Skin of body (tissue), 2 donors: ENCODE data around the gene COL10A1. TPM values are rescaled to one million over a fixed set of nuclear protein-coding genes. Genes with fewer than 3 reads are reported as not detected.
"Not testable (repeated sequence)": the region's sequence is repeated elsewhere in the genome, so short reads cannot be mapped to it uniquely, and the experiment has no call there.

ENCODE experiments used
- DNase-seq: peaks from one replicate; lab custom pipeline; 2025; lab: John Stamatoyannopoulos, UW
- total RNA-seq: library from RNA; depleted of rRNA; stranded (reverse); fragments of >200 nt; gene quantifications from one replicate; pipeline ENCODE4 v1.2.3, GENCODE V29; 2014

Gene COL10A1
- total RNA-seq, 1 donor from 2014 or later = 0.10 TPM

GRCh38 chr6:116127771-116128493, 2.0 kb upstream of the COL10A1 start:
- DNase-seq = no peak

GRCh38 chr6:116120430-116120829, 5.5 kb downstream of the COL10A1 start:
- DNase-seq = no peak

DNA sequence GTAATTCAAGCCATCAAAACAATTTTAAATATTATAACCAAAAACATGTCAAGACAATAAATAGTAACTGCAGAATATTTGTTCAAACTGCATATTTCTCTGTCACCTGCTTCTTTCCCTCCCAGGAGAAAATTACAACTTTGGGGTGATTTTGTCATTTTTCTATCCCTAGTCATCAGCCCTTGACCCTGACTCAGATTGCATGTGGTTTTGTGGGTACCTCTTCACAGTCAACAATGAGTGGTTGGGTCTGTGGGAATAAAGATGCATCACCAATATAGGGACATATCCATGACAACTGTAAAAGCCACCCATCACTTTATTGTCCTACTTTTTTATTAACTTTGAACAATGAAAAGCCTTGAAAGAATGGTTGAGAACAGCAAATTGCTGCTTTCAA, 7.3 kb downstream of the COL10A1 start:
- no peak for DNase-seq

GRCh38 chr6:116115781-116116180, 10.2 kb downstream of the COL10A1 start:
- DNase-seq = no peak

GRCh38 chr6:116113386-116113785, 12.5 kb downstream of the COL10A1 start:
- DNase-seq = no peak

- no peak for DNase-seq
Measured at GRCh38 chr6:116111552-116112528, 14.1 kb downstream of the COL10A1 start.

GRCh38 chr6:116108836-116109235, 17.1 kb downstream of the COL10A1 start:
- no peak for DNase-seq

DNA sequence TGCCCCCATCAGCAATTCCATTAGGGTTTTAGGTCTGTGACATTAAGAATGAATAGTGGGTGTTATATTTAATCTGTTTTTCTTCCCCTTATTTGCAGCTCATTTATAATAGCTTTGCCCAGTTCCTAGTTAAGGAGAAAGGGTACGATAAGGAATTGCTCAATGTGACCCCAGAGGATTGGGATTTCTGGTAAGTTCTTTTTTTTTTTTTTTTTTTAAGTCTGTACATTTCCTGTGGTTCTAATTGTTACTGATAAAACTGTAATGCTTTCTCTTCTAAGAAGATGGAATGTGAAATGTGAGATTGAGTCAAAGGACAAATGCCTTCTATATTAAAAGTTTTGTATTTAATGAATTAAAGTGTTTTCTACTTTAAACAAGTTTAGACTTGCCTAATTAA, 19.8 kb downstream of the COL10A1 start:
- no peak for DNase-seq

DNA sequence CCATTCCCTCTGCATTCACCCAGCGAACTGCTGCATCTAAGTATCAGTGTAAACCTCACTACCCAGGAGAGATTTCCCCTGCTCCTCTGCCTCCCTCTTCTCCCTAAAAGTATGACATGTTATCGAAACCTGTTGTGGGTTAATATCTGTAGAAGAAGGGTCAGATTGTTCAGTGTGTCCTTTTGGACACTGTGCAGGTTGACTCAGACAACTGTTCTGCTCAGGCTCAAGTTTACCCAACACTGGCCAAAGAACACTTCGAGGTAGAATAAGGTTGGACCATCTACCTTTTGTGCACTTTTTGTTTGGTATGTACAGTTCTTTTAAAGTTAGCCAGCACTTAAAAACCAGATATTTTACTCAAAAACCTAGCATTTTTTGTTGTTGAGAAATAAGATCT, 20.7 kb downstream of the COL10A1 start:
- DNase-seq = no peak

DNA sequence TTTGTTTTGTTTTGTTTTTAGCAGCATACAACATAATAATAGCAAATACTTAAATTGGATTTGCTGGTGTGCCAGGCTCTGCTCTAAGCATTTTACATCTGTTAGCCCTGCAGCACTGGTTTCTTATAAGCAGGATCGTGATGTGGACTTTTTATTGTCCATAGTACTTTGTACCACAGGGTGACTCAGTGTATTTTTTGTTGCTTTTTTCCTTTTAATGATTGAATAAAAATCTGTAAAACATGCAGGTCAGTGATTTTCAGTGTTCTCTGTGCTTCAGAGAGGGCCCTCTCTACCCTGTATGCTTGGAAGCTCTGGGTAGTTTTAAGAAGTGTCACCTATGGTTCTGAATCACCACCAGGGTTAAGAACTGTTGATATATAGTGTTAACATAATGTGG, 21.3 kb downstream of the COL10A1 start:
- no peak for DNase-seq

DNA sequence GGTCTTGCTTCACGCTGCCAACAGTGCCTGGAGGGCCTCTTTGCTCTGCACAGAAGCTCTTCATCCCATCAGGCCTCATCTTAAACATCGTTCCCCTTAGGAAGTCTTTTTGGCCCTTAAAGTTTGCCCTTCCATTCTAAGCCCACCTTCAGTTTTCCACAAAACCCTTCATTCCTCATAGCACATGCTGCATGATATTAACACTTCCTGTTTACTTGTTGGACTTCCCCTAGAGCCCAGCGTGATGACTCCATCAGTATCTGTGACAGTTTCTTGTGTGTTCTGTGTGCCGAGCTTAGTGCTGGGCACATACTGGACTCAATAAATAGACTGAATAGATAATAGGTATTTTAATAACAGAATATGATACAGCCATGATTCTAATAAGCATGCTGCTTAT, 23.1 kb downstream of the COL10A1 start:
- DNase-seq = no peak

- peak; percentile 9 for DNase-seq
Measured at GRCh38 chr6:116101790-116102189, 24.1 kb downstream of the COL10A1 start.

- DNase-seq = peak; percentile 53
Measured at GRCh38 chr6:116101302-116101718, 24.6 kb downstream of the COL10A1 start.

DNA sequence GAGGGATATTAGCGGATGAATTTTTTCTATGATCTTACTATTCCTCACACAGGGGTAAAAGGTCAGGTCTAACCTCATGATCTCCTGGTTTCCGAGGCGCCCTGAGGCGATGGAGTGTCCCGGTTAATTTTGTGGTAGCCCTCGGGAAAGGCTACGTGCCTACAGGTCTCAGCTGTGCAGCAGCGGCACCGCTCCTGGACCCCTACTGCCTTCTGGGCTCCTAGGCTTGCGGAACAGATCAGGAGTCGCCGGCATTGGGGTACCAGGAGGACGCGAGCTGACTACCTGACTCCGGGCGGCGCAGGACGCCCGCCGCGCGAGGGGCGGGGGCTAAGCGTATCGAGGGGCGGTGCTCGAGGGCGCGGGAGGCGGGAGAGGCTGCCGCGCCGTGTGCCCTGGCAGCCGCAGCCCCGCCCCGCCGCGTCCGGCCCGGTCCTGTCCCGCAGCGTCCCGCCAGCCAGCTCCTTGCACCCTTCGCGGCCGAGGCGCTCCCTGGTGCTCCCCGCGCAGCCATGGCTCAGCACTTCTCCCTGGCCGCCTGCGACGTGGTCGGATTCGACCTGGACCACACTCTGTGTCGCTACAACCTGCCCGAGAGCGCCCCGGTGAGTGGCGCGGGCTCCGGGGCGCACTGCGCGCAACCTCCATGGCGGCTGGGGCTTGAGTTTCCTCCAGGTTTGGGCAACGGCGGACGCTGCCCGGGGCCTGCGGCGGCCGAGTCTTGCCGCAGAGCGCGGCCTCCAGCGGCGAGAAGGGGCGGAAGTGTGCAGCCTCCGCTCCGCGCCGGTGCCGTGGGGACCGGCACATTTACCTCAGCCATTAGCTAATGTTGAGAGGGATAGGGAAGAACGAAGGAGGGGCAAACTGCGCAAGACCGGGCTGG, 25.3 kb downstream of the COL10A1 start, which contains the start of gene NT5DC1:
Gene NT5DC1, plus strand, starts transcription at position 435 of the 883 bp plus-strand sequence. Its CDS starts 78 bp downstream, at position 513.
- DNase-seq = peak; percentile 43

- no peak for DNase-seq
Measured at GRCh38 chr6:116099036-116099435, 26.9 kb downstream of the COL10A1 start.

DNA sequence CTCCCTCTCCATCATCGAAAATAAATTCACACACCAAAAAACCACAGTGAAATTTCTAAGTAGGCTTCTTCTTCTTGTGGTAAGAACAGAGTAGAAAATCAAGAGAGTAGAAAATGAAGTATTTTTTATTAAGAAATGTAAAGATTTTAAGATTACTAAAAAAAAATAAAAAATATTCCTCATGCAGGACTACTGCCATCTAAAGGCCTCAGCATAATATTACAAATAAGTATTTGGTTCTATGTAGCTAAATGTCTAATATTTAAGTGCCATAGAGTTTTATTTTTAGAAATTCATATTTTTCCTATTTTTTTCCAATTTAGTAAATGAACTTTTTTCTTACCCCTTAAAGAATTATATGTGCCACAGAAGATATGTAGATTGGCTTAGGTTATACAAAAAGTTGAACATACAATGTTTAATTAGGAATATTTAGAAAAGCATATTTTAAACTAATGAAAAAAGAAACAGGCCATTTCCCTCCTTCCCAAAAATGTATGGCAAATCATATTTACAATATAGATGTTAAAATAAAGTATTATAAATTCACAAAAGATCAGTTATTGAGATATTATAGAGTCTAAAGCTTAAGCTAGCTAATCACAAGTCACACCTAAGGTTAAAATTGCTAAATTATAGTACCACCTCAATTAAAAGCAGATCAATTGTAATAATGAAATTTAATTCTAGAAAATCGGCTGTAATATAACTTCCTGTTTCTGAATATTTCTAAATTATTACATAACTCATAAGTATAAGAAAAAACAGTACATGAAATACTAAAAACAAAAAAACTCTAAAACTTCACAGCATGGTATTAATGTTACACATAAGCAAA, 28.7 kb downstream of the COL10A1 start:
- no peak for DNase-seq

DNA sequence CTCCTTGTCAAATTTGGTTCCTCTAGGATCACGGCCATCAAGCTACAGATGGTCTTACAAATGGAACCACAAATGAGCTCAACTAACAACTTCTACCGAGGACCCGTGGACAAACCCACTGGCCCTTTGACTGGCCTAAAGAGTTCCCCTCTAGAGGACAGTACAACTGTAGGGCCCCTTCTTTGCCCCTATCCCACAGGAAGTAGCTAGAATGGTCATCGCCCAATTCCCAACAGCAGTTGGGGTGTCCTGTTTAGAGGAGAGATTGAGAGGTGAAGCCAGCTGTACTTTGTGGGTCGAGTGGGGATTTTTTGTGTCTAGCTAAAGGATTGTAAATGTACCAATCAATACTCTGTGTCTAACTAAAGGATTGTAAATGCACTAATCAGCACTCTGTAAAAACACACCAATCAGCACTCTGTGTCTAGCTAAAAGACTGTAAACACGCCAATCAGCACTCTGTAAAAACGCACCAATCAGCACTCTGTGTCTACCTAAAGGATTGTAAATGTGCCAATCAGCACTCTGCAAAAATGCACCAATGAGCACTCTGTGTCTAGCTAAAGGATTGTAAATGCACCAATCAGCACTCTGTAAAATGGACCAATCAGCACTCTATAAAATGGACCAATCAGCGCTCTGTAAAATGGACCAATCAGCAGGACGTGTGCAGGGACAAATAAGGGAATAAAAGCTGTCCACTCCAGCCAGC, 29.7 kb downstream of the COL10A1 start:
- not testable (repeated sequence) for DNase-seq

DNA sequence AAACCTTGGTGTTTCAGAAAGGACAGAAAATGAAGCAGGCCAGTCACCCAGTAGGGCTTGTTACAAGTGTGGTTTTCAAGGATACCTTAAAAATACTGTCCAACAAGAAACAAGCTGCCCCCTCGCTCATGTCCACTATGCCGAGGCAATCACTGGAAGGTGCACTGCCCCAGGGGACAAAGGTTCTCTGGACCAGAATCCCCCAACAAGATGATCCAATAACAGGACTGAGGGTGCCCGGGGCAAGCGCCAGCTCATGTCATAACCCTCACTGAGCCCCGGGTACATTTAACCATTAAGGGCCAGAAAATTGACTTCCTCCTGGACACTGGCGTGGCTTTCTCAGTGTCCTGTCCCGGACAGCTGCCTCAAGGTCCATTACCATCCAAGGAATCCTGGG, 31.9 kb downstream of the COL10A1 start:
- DNase-seq = no peak

DNA sequence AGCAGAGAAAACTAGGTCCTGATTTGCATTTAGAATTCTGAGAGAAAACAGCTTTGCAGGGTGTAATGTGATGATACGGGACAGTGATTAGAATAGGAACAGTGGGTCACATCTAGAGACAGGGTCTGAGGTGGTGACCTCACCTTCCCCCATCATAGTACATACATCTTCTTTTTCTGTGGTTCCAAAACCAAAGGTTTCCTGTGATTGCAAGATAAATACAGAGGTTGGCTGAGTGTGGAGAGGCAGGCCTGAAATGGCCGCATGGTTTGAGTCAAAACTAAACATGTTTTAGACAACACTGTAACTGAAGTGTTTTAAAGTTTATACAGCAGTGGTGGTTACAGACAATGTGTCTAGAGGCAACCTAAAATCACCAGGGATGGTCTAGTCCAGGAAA, 35.7 kb downstream of the COL10A1 start:
- DNase-seq = no peak

DNA sequence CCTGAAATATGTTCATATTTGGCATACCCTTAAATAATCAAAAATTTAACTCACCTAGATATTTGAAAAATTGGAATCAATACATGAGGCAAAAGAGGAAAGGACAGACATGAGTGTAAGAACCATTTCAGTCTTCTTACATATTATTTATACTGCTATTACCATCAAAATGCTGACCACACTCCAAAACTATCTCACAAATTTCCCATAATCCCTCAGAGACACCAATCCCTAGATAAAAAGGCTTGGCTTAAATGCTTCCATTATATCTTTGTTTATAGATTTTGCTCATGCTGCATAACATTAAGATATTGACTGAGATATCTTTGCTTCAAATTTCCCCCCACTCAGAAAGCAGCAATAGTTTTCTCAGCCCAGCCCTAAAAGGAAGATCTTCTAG, 37.0 kb downstream of the COL10A1 start:
- DNase-seq = no peak
